B cell (primary cell): ENCODE measurements around the gene AQP9. TPM values are rescaled to one million over a fixed set of nuclear protein-coding genes. Genes with fewer than 3 reads are reported as not detected.
A peak's percentile ranks its signal among the peaks of the same experiment; 100 is the strongest.

Source experiments
- ATAC-seq: fragments of 200-7000 bp; cut with Tn5 transposase; one replicate; pipeline ENCODE4 v1.10.0; 2021; ENCODE audit warnings: low read depth, mild to moderate bottlenecking, moderate number of reproducible peaks, moderate library complexity
- CTCF ChIA-PET: fragments of 350-600 bp; sonication (Branson Sonifier 250); formaldehyde crosslinking; loops from one replicate; lab custom pipeline; 2021; ENCODE audit warnings: antibody characterized with exemption, inconsistent platforms; lab: Charles Lee
- POLR2A ChIA-PET: fragments of 350-600 bp; sonication (Branson Sonifier 250); formaldehyde crosslinking; loops from one replicate; lab custom pipeline; 2021; ENCODE audit warnings: antibody characterized with exemption; lab: Charles Lee
- DNase-seq: peaks from one replicate; pipeline ENCODE4 v3.0.0; 2013
- H2AFZ ChIP-seq: 2 replicates; pipeline ENCODE4 v1.6.1; 2012; ENCODE audit warnings: mild to moderate bottlenecking, low read depth, low read length; ENCODE audit not compliant: insufficient read depth, poor library complexity, severe bottlenecking
- H3K27ac ChIP-seq, 2 donors: 1 replicate in 1 of 2; 2 replicates in 1 of 2; pipeline ENCODE4 v1.5.1; 2012 to 2013; ENCODE audit warnings: low read length in 2 of 2, mild to moderate bottlenecking in 2 of 2, moderate library complexity in 1 of 2
- H3K27me3 ChIP-seq, 4 experiments: fragments of 200-600 bp in 1 of 4; sonication (generic) in 1 of 4; replicated peaks in 1 of 4; 1 replicate in 2 of 4; 2 replicates in 2 of 4; pipeline versions ENCODE4 v1.6.1 to v1.7.0; 2013 to 2016; ENCODE audit warnings: low read length in 3 of 4, mild to moderate bottlenecking in 2 of 4, mixed read lengths in 1 of 4, moderate library complexity in 1 of 4; ENCODE audit not compliant: insufficient read depth in 4 of 4, control insufficient read depth in 3 of 4; ENCODE audit errors: control extremely low read depth in 1 of 4
- H3K36me3 ChIP-seq, 2 experiments: replicated peaks in 1 of 2; 1 replicate in 1 of 2; 2 replicates in 1 of 2; pipeline versions ENCODE4 v1.6.1 to v1.7.1; 2013; ENCODE audit warnings: low read length in 1 of 2; ENCODE audit not compliant: insufficient read depth in 2 of 2, control insufficient read depth in 1 of 2; ENCODE audit errors: control extremely low read depth in 1 of 2, extremely low read depth in 1 of 2
- H3K4me1 ChIP-seq, 2 donors: fragments of 200-600 bp in 1 of 2; sonication (generic) in 1 of 2; 1 replicate in 1 of 2; 2 replicates in 1 of 2; pipeline versions ENCODE4 v1.5.1 to v1.6.1; 2013 to 2017; ENCODE audit warnings: low read length in 2 of 2; ENCODE audit not compliant: control insufficient read depth in 2 of 2, insufficient read depth in 2 of 2
- H3K4me2 ChIP-seq: replicated peaks from 2 replicates; pipeline ENCODE3; 2012; ENCODE audit warnings: mild to moderate bottlenecking, low read depth, low read length; ENCODE audit not compliant: poor library complexity, severe bottlenecking
- H3K4me3 ChIP-seq, 5 experiments: fragments of 200-600 bp in 1 of 5; sonication (generic) in 1 of 5; 1 replicate in 3 of 5; 2 replicates in 2 of 5; pipeline versions ENCODE4 v1.5.1 to v1.7.0; 2011 to 2016; ENCODE audit warnings: low read length in 4 of 5, mild to moderate bottlenecking in 4 of 5, low read depth in 2 of 5, control low read depth in 1 of 5, moderate library complexity in 1 of 5; ENCODE audit not compliant: insufficient read depth in 1 of 5; ENCODE audit errors: control extremely low read depth in 1 of 5, extremely low read depth in 1 of 5
- H3K79me2 ChIP-seq: fragments of 200-600 bp; sonication (generic); one replicate; pipeline ENCODE4 v1.6.0; 2016; ENCODE audit warnings: low read length; ENCODE audit not compliant: control insufficient read depth, insufficient read depth
- H3K9ac ChIP-seq: fragments of 200-600 bp; sonication (generic); 2 replicates; pipeline ENCODE4 v1.6.1; 2017; ENCODE audit warnings: mild to moderate bottlenecking, low read length, moderate library complexity
- H3K9me3 ChIP-seq, 3 donors: one replicate each; pipeline versions ENCODE4 v1.6.1 to v1.7.1; 2013; ENCODE audit warnings: low read length in 2 of 3; ENCODE audit not compliant: control insufficient read depth in 2 of 3, insufficient read depth in 1 of 3; ENCODE audit errors: control extremely low read depth in 1 of 3
- H4K20me1 ChIP-seq: 2 replicates; pipeline ENCODE4 v1.6.0; 2012; ENCODE audit warnings: mild to moderate bottlenecking, low read length; ENCODE audit not compliant: insufficient read depth, control insufficient read depth, poor library complexity, severe bottlenecking
- H3K27ac Mint-ChIP-seq: one replicate; pipeline ENCODE4 v1.8.0; 2021; ENCODE audit warnings: mixed read lengths
- H3K27me3 Mint-ChIP-seq: one replicate; pipeline ENCODE4 v1.8.0; 2021; ENCODE audit warnings: mixed read lengths
- H3K4me1 Mint-ChIP-seq: one replicate; pipeline ENCODE4 v1.8.0; 2021; ENCODE audit warnings: mixed read lengths
- H3K4me3 Mint-ChIP-seq: one replicate; pipeline ENCODE4 v1.8.0; 2021; ENCODE audit warnings: mixed read lengths
- H3K9me3 Mint-ChIP-seq: one replicate; pipeline ENCODE4 v1.8.0; 2022; ENCODE audit warnings: mixed read lengths; ENCODE audit not compliant: insufficient read depth
- EZH2 ChIP-seq: IDR thresholded peaks from 2 replicates; pipeline ENCODE4 v1.6.1; 2012; ENCODE audit warnings: borderline replicate concordance, low read depth, mild to moderate bottlenecking, moderate library complexity, low read length; ENCODE audit not compliant: insufficient read depth, poor library complexity, severe bottlenecking
- WGBS: methylation state at CpG from one replicate; pipeline ENCODE4 v1.1.5; 2013; ENCODE audit warnings: missing lambda C conversion rate; ENCODE audit not compliant: insufficient coverage; 5-methylcytosine and 5-hydroxymethylcytosine counted together
- intact Hi-C: fragments of 100-400 bp; cut with micrococcal nuclease; formaldehyde crosslinking; loops from one replicate; pipeline ENCODE4 v1.10.0; 2022
- polyA plus RNA-seq: library from polyadenylated mRNA; depleted of rRNA; stranded (reverse); fragments of >200 nt; gene quantifications from 2 replicates; pipeline ENCODE4 v1.2.3, GENCODE V29; 2012
- total RNA-seq, 2 donors: library from RNA; stranded (reverse); fragments of 120-200 nt in 1 of 2; gene quantifications; 1 replicate in 1 of 2; 2 replicates in 1 of 2; pipeline versions ENCODE4 v1.2.3 to v1.2.4, GENCODE V29; 2013 to 2022
- TF ChIP-seq, protein P1 (sequence below): fragments of 200-600 bp; IDR thresholded peaks from one replicate; pipeline ENCODE4 v1.8.0; 2022; ENCODE audit warnings: antibody characterized with exemption, mild to moderate bottlenecking

The AQP9 gene
- total and polyA plus RNA-seq, 2 donors (not counting 1 experiment from before 2014, with no cell fraction given): 0.10 TPM; not detected in 1

DNA sequence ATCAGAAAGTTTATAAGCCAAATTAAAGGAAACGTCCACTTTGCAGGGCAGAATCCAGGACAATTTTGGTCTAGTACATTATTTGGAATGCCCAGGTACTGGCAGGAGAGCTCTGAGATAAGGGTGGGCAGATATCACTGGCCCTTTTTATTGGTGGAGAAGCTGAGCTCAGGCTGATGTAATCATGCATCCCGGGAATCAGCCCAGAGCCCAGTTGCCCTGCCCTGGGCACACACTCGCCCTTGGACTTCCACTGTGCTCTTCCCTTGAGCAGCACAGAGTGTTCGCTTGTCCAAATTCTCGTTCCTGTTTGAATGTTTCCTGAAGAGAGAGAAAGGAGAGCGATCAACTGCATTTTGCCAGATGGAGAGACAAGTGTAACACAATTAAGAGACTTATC, 3.7 kb downstream of the AQP9 start:
- Mint-ChIP-seq H3K4me1 (no peaks in the 10 kb centered on the region), H3K27ac (no peak overlapping the region), H3K27me3 (peaks cover 9% of the 10 kb centered on the region), H3K4me3 (no peak overlapping the region), H3K9me3 (no peaks in the 10 kb centered on the region)
- Histone ChIP-seq H3K27me3 (peaks cover 0 to 5% (median 1%) of the 10 kb centered on the region in 4 experiments), H3K27ac (no peak overlapping the region), H3K4me1 (no peaks in the 10 kb centered on the region), H4K20me1 (no peaks in the 10 kb centered on the region), H3K4me2 (no peak overlapping the region), H3K9ac (no peak overlapping the region), H3K9me3 (no peaks in the 10 kb centered on the region), H3K79me2 (no peaks in the 10 kb centered on the region), H3K4me3 (peak overlapping the region in 1 of 5 experiments; percentile 88), H2AFZ (no peak overlapping the region), H3K36me3 (no peaks in the 10 kb centered on the region)
- 91% methylated on average over 5 of the region's 6 CpGs for WGBS
- POLR2A ChIA-PET: no interaction called here
- no peak for TF ChIP-seq EZH2
- TF ChIP-seq, protein P1, sequence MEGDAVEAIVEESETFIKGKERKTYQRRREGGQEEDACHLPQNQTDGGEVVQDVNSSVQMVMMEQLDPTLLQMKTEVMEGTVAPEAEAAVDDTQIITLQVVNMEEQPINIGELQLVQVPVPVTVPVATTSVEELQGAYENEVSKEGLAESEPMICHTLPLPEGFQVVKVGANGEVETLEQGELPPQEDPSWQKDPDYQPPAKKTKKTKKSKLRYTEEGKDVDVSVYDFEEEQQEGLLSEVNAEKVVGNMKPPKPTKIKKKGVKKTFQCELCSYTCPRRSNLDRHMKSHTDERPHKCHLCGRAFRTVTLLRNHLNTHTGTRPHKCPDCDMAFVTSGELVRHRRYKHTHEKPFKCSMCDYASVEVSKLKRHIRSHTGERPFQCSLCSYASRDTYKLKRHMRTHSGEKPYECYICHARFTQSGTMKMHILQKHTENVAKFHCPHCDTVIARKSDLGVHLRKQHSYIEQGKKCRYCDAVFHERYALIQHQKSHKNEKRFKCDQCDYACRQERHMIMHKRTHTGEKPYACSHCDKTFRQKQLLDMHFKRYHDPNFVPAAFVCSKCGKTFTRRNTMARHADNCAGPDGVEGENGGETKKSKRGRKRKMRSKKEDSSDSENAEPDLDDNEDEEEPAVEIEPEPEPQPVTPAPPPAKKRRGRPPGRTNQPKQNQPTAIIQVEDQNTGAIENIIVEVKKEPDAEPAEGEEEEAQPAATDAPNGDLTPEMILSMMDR: no peak
- ATAC-seq: no peak
- DNase-seq: no peak
- CTCF ChIA-PET: no interaction called here
- intact Hi-C loops: no loop called here

DNA sequence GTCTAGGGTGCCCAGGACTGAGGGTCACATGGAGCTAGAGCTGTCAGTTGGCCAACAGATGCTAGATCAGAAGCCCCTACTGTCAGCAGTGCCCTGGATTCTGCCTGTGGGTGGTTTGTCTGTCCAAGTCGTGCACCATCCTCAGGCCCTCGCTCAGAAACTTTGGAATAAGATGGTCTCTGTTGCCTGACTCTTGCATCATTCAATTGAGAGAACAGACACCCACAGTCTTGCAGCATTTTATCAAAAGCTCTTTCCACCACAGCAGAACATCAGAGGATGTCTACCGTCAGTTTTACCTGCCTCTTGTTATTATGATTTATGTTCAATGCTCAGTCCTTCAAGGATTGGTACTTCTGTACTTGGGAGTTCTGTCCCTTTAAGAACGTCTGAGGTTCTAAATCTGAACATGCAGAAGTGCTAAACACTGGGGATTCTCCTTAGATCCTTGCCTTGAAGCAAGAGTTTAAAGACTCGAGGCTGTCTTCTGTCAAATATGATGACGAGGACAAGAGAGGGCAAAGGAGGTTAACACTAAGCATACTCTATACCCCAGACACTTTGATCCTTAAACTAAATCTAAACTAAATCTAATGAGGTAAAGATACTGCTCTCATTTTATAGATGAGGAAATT, 4.8 kb downstream of the AQP9 start:
- ChIA-PET CTCF (no interaction called here), POLR2A (no interaction called here)
- intact Hi-C loops: no loop called here
- Histone ChIP-seq H3K79me2 (no peaks in the 10 kb centered on the region), H3K9me3 (no peaks in the 10 kb centered on the region), H4K20me1 (no peaks in the 10 kb centered on the region), H3K4me1 (no peaks in the 10 kb centered on the region), H3K36me3 (no peaks in the 10 kb centered on the region), H2AFZ (no peak overlapping the region), H3K4me3 (peak overlapping the region in 1 of 5 experiments; percentile 34), H3K4me2 (no peak overlapping the region), H3K27ac (no peak overlapping the region), H3K9ac (no peak overlapping the region), H3K27me3 (peaks cover 0 to 5% (median 2%) of the 10 kb centered on the region in 4 experiments)
- no peak for DNase-seq
- no peak for ATAC-seq
- H3K27me3 Mint-ChIP-seq: peaks cover 6% of the 10 kb centered on the region
- 85% methylated on average over 3 of the region's 6 CpGs for WGBS
- H3K4me1 Mint-ChIP-seq: no peaks in the 10 kb centered on the region
- H3K9me3 Mint-ChIP-seq: no peaks in the 10 kb centered on the region
- no peak overlapping the region for H3K4me3 Mint-ChIP-seq
- TF ChIP-seq, protein P1: no peak
- no peak for TF ChIP-seq EZH2
- no peak overlapping the region for H3K27ac Mint-ChIP-seq
